ENCODE measurements around the gene BUB1B.

GRCh38 chr15:40192942-40193341 lies 32.1 kb downstream of the BUB1B start:
- TF ChIP-seq CTCF (IDR thresholded peaks at IDR 0.05; ENCODE audit: poor library complexity, severe bottlenecking) (no peak), TAF1 (IDR thresholded peaks at IDR 0.05; ENCODE audit: low read depth) (no peak), SMC3 (conservative IDR thresholded peaks at IDR 0.05; ENCODE audit: poor library complexity) (no peak), RAD21 (conservative IDR thresholded peaks at IDR 0.05) (no peak), EZH2 (IDR thresholded peaks at IDR 0.05; ENCODE audit: borderline replicate concordance, insufficient read depth, low read length, poor library complexity, severe bottlenecking) (no peak), REST (IDR thresholded peaks at IDR 0.05; ENCODE audit: borderline replicate concordance) (no peak), EP300 (conservative IDR thresholded peaks at IDR 0.05; ENCODE audit: poor library complexity, severe bottlenecking) (no peak)
